GM19372 (cell line): ENCODE results near the gene MEF2B.
"Not testable (repeated sequence)": the region's sequence is repeated elsewhere in the genome, so short reads cannot be mapped to it uniquely, and the experiment has no call there.

Experiments
- ATAC-seq: cut with Tn5 transposase; IDR thresholded peaks from one replicate; pipeline ENCODE4 v1.9.1; 2021; ENCODE audit warnings: mild to moderate bottlenecking, low read depth, moderate library complexity; ENCODE audit not compliant: unreplicated experiment

MEF2B gene

DNA sequence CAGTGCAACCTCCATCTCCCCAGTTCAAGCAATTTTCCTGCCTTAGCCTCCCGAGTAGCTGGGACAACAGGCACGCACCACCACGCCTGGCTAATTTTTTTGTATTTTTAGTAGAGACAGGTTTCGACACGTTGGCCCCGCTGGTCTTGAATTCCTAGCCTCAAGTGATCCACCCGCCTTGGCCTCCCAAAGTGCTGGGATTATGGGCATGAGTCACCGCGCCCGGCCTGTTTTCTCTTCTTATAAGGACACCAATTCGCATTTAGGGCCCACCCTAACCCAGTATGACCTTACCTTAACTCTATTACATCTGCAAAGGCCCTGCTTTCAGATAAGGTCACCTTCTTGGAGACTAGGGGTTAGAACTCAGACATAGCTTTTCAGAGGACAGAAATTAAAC lies 66.9 kb downstream of the MEF2B start:
- no peak for ATAC-seq

DNA sequence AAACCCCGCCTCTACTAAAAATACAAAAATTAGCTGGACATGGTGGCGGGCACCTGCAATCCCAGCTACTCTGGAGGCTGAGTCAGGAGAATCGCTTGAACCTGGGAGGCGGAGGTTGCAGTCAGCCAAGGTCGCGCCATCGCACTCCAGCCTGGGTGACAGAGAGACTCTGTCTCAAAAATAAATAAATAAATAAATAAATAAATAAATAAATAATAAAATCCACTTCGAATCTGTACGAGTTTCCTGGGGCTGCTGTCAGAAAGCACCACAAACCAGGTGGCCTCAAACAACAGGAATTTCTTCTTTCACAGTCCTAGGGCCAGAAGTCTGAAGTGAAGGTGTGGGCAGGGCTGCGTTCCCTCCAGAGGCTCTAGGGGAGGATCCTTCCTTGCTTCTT lies 67.5 kb downstream of the MEF2B start:
- ATAC-seq, result not testable (repeated sequence)

DNA sequence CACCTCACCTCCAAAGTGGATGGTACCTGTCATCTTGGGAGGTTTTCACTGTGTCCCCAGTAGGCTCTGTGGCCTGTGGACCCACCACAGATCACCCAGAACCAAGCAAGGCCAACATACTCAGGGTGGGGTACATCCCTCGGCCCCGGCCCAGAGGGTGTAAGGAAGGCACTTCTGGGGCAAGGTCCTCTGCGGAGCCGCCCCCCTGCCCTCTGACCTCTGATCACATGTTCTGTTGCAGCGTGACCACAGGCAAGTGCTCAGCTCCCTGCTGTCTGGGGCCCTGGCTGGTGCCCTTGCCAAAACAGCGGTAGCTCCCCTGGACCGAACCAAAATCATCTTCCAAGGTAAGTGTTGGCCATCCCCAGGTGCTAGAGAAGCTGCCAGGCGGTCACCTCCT lies 68.5 kb downstream of the MEF2B start:
- ATAC-seq, result no peak

DNA sequence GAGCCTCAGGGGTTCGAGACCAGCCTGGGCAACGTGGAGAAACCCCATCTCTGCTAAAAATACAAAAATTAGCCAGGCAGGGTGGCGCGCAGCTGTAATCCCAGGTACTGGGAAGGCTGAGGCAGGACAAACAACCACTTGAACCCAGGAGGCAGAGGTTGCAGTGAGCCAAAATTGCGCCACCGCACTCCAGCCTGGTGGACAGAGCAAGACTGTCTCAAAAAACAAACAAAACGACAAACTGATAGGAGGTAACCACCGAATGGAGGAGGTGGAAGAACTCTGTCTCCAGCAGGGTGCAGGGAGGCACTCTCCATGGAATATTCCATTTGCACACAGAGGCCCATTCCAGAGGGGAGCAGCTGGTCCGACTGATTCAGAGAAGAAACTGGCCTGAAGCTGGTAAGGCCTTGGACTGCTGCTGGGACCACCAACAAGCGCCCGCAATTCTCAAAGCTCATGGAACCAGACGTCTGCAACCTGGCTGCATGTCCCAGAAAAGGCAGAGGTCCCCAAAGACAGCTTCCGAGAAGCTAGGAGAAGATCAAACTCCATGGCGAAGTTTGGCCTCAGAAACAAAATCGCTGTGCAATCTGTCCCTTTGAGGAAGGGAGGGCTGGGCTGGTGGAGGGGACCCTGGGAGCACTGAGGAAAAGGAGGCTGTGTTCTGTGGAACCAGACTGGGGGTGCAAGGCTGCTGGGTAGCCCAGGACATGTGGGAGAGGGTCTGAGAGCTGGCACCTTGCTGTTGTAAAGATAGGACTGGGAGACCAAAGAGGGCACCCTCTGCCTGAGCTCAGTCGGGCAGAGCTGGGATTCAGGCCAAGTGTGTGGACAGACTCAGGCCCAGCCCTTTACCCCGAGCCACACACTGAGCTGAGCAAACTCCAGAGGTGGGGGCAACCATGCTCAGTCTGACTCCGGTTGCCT lies 71.1 kb downstream of the MEF2B start:
- no peak for ATAC-seq

DNA sequence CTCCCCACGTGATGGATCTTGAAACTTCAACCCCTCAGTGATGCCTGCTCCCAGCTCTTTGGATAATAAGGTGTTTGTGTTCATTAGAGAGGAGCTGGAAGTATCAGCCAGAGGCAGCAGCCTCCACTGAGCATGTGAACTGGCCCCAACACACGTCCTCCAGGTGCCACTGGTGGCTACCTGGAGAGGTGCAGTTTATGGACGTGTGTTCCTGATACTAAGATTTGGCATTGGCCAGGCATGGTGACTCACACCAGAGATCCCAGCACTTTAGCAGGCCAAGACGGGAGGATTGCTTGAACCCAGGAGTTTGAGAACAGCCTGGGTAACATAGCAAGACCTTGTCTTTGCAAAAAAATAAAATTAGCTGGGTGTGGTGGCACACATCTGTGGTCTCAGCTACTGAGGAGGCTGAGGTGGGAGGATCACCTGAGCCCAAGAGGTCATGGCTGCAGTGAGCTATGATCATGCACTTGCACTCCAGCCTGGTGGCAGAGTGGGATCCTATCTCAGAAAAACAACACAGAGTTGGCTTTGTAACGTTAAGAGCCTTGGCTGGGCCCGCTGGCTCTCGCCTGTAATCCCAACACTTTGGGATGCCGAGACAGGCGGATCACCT lies 71.9 kb downstream of the MEF2B start:
- ATAC-seq, result no peak

DNA sequence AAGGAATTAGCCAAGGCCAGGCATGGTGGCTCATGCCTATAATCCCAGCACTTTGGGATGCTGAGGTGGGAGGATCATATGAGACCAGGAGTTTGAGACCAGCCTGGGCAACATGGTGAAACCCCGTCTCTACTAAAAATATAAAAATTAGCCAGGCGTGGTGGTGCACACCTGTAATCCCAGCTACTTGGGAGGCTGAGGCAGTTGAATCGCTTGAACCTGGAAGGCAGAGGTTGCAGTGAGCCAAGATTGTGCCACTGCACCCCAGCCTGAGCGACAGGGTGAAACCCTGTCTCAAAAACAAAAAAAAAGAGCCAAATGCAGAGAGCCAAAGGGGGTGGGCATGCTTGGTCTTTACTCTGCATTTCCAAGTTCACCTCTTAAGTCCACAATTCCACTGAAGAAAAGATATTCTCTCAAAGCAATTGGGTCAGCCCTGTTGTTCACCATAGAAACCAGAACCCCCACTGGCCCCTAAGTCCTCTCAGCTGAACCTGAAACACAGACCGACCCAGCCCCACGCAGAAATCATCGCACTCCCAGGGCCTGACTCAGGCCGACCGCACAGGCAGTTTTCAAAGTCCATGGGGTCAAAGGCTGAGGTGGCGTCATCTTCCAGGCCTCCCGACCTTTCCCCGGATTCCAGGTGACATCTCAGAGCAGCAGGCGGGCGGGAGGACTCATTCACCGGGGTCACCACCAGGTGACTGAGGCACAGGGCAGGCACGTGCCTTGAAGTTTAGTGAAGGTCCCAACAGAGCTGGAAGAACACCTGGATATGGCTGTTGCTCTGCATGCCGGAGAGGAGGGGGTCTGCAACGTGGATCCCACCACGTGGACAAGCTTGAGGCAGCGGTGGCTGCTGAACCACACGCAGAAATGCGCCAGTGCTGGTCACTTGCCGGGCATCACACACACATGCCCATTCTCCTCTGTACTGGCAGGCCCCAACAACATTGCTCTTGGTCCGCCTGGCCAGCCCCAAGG lies 73.1 kb downstream of the MEF2B start:
- no peak for ATAC-seq

DNA sequence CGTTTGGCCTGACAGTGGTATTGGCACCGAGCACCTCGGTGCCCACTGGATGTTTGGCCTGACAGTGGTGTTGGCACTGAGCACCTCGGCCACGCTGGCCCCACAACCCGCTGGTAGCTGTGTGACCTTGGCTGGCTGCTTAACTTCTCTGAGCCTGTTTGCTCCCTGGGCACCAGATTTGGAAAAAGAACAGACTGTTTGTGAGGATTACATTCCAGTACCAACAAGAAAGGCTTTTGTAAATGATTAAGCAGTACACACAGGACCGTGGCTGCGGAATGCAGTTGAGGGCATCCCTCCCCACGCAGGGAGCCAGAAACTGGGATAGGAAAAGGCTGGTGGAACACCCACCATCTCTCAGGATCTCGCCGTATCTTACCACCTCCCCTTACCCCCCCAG lies 74.4 kb downstream of the MEF2B start:
- no peak for ATAC-seq
